DOHH2 (cell line): ENCODE results near the gene ZNF346.

Source experiments
- H3F3A ChIP-seq: fragments of 200-600 bp; sonication (generic), shearing (Covaris generic); 2 replicates; pipeline ENCODE4 v1.6.0; 2016; ENCODE audit warnings: antibody characterized with exemption, mild to moderate bottlenecking; ENCODE audit not compliant: control insufficient read depth, insufficient read depth
- H3K27ac ChIP-seq: fragments of 200-600 bp; sonication (generic); 2 replicates; pipeline ENCODE4 v1.5.1; 2014; ENCODE audit warnings: low read depth, mild to moderate bottlenecking, low read length, moderate library complexity
- H3K27me3 ChIP-seq: fragments of 200-600 bp; sonication (generic); 2 replicates; pipeline ENCODE4 v1.6.1; 2014; ENCODE audit warnings: mild to moderate bottlenecking, low read length, mixed read lengths; ENCODE audit not compliant: control insufficient read depth
- H3K36me3 ChIP-seq: fragments of 200-600 bp; sonication (generic); 2 replicates; pipeline ENCODE4 v1.6.1; 2014; ENCODE audit warnings: mild to moderate bottlenecking, low read length, moderate library complexity, mixed read lengths; ENCODE audit not compliant: control insufficient read depth
- H3K4me1 ChIP-seq: fragments of 200-600 bp; sonication (generic); 2 replicates; pipeline ENCODE4 v1.6.1; 2014; ENCODE audit warnings: mild to moderate bottlenecking, low read length, mixed read lengths; ENCODE audit not compliant: control insufficient read depth
- H3K4me2 ChIP-seq: fragments of 200-600 bp; sonication (generic); 2 replicates; pipeline ENCODE4 v1.6.0; 2014; ENCODE audit warnings: mild to moderate bottlenecking, low read length, moderate library complexity
- H3K4me3 ChIP-seq: fragments of 200-600 bp; sonication (generic); 2 replicates; pipeline ENCODE4 v1.5.1; 2014; ENCODE audit warnings: mild to moderate bottlenecking, low read length, mixed read lengths
- H3K79me2 ChIP-seq: fragments of 200-600 bp; sonication (generic); 2 replicates; pipeline ENCODE4 v1.6.1; 2014; ENCODE audit warnings: mild to moderate bottlenecking, low read length, mixed read lengths; ENCODE audit not compliant: control insufficient read depth
- H3K9me2 ChIP-seq: fragments of 200-600 bp; sonication (generic); replicated peaks from 2 replicates; pipeline ENCODE4 v1.6.1; 2014; ENCODE audit warnings: mild to moderate bottlenecking, low read length, mixed read lengths; ENCODE audit not compliant: control insufficient read depth
- H3K9me3 ChIP-seq: fragments of 200-600 bp; sonication (generic); 2 replicates; pipeline ENCODE4 v1.6.1; 2014; ENCODE audit warnings: antibody characterized with exemption, low read length, mixed read lengths; ENCODE audit not compliant: control insufficient read depth, insufficient read depth
- H4K20me1 ChIP-seq: fragments of 200-600 bp; sonication (generic); 2 replicates; pipeline ENCODE4 v1.6.0; 2014; ENCODE audit warnings: low read depth, mild to moderate bottlenecking, antibody characterized with exemption, low read length, moderate library complexity; ENCODE audit not compliant: control insufficient read depth, insufficient read depth
- CTCF ChIP-seq: fragments of 200-600 bp; sonication (generic); IDR thresholded peaks from one replicate; pipeline ENCODE4 v1.5.1; 2014; ENCODE audit warnings: antibody characterized with exemption, mild to moderate bottlenecking, low read depth, low read length; ENCODE audit not compliant: poor library complexity, severe bottlenecking
- EZH2phosphoT487 ChIP-seq: fragments of 200-600 bp; sonication (generic); IDR thresholded peaks from 2 replicates; pipeline ENCODE4 v1.6.1; 2017; ENCODE audit warnings: borderline replicate concordance, mild to moderate bottlenecking, antibody characterized with exemption, low read length, moderate library complexity, mixed read lengths

The ZNF346 gene

GRCh38 chr5:177093082-177093712 is 70.7 kb downstream of the ZNF346 start:
- H3K9me3 ChIP-seq, result no peaks in the 10 kb centered on the region
- no peaks in the 10 kb centered on the region for H3F3A ChIP-seq
- no peak for TF ChIP-seq EZH2phosphoT487
- TF ChIP-seq CTCF, result no peak
- H4K20me1 ChIP-seq, result no peaks in the 10 kb centered on the region
- H3K4me2 ChIP-seq, result no peak overlapping the region
- no peaks in the 10 kb centered on the region for H3K9me2 ChIP-seq
- H3K4me3 ChIP-seq, result no peak overlapping the region
- no peak overlapping the region for H3K27ac ChIP-seq
- H3K4me1 ChIP-seq, result no peaks in the 10 kb centered on the region
- H3K79me2 ChIP-seq, result no peaks in the 10 kb centered on the region
- no peaks in the 10 kb centered on the region for H3K36me3 ChIP-seq
- no peaks in the 10 kb centered on the region for H3K27me3 ChIP-seq

- Histone ChIP-seq H4K20me1 (no peaks in the 10 kb centered on the region), H3K4me3 (no peak overlapping the region), H3K9me3 (no peaks in the 10 kb centered on the region), H3F3A (no peaks in the 10 kb centered on the region), H3K4me2 (no peak overlapping the region), H3K27me3 (no peaks in the 10 kb centered on the region), H3K9me2 (no peaks in the 10 kb centered on the region), H3K4me1 (peaks cover 2% of the 10 kb centered on the region), H3K27ac (no peak overlapping the region), H3K79me2 (no peaks in the 10 kb centered on the region), H3K36me3 (no peaks in the 10 kb centered on the region)
- TF ChIP-seq CTCF, result no peak
- no peak for TF ChIP-seq EZH2phosphoT487
These were observed 71.3 kb downstream of the ZNF346 start for GRCh38 chr5:177093803-177094202.

- Histone ChIP-seq H3K27me3 (no peaks in the 10 kb centered on the region), H3F3A (no peaks in the 10 kb centered on the region), H4K20me1 (no peaks in the 10 kb centered on the region), H3K4me2 (no peak overlapping the region), H3K4me3 (no peak overlapping the region), H3K9me2 (no peaks in the 10 kb centered on the region), H3K36me3 (no peaks in the 10 kb centered on the region), H3K79me2 (no peaks in the 10 kb centered on the region), H3K27ac (no peak overlapping the region), H3K4me1 (peaks cover 9% of the 10 kb centered on the region), H3K9me3 (no peaks in the 10 kb centered on the region)
- TF ChIP-seq EZH2phosphoT487 (no peak), CTCF (no peak)
These were observed 72.0 kb downstream of the ZNF346 start for GRCh38 chr5:177094224-177095087.
